Caco-2 (cell line): Measurements from ENCODE around the gene FOXP1. TPM values are rescaled to one million over a fixed set of nuclear protein-coding genes. Genes with fewer than 3 reads are reported as not detected.

Experiments used
- BruUV-seq: library from RNA; stranded (reverse); fragments of 400-500 nt; replicated peaks from 2 replicates; lab custom pipeline; 2021; lab: Mats Ljungman, UMichigan
- CTCF ChIA-PET: fragments of 300-600 bp; sonication (Branson Sonifier 250); formaldehyde crosslinking; loops from one replicate; lab custom pipeline; 2022; ENCODE audit warnings: antibody characterized with exemption; lab: Charles Lee
- POLR2A ChIA-PET: fragments of 300-600 bp; sonication (Branson Sonifier 250); formaldehyde crosslinking; loops from one replicate; lab custom pipeline; 2022; ENCODE audit warnings: antibody characterized with exemption; lab: Charles Lee
- DNase-seq, 2 experiments: peaks; one replicate each; pipeline versions ENCODE4 v3.0.0 to v3.0.0-alpha.2; 2020 to 2022
- H3K27me3 ChIP-seq: replicated peaks from 2 replicates; pipeline ENCODE4 v1.6.0; 2011; ENCODE audit warnings: low read length; ENCODE audit not compliant: control insufficient read depth, insufficient read depth
- H3K36me3 ChIP-seq: 2 replicates; pipeline ENCODE4 v1.5.1; 2011; ENCODE audit warnings: low read length; ENCODE audit not compliant: control insufficient read depth, insufficient read depth
- H3K4me1 ChIP-seq: fragments of 250-450 bp; sonication (Bioruptor Pico); 2 replicates; pipeline ENCODE4 v1.5.1; 2020; ENCODE audit warnings: mild to moderate bottlenecking
- H3K4me3 ChIP-seq: 2 replicates; pipeline ENCODE4 v1.5.1; 2011; ENCODE audit warnings: low read depth, mild to moderate bottlenecking, control low read depth, low read length
- H3K9me3 ChIP-seq: fragments of 250-450 bp; sonication (Bioruptor Pico); 2 replicates; pipeline ENCODE4 v1.5.1; 2020; ENCODE audit warnings: mild to moderate bottlenecking, moderate library complexity
- H3K27ac Mint-ChIP-seq: one replicate; pipeline ENCODE4 v1.8.0; 2022; ENCODE audit warnings: mixed read lengths; ENCODE audit not compliant: unreplicated experiment
- H3K27me3 Mint-ChIP-seq: one replicate; pipeline ENCODE4 v1.8.0; 2022; ENCODE audit warnings: mixed read lengths; ENCODE audit not compliant: insufficient read depth, unreplicated experiment
- H3K36me3 Mint-ChIP-seq: one replicate; pipeline ENCODE4 v1.8.0; 2022; ENCODE audit warnings: mild to moderate bottlenecking, mixed read lengths; ENCODE audit not compliant: insufficient read depth, unreplicated experiment
- H3K4me1 Mint-ChIP-seq: one replicate; pipeline ENCODE4 v1.8.0; 2022; ENCODE audit warnings: low read depth, mixed read lengths; ENCODE audit not compliant: unreplicated experiment
- H3K4me3 Mint-ChIP-seq: one replicate; pipeline ENCODE4 v1.8.0; 2022; ENCODE audit warnings: mild to moderate bottlenecking, moderate library complexity, mixed read lengths; ENCODE audit not compliant: unreplicated experiment
- H3K9me3 Mint-ChIP-seq: one replicate; pipeline ENCODE4 v1.8.0; 2022; ENCODE audit warnings: mixed read lengths; ENCODE audit not compliant: unreplicated experiment
- intact Hi-C: fragments of 100-400 bp; cut with micrococcal nuclease; formaldehyde crosslinking; loops from one replicate; pipeline ENCODE4 v1.10.0; 2022; ENCODE audit not compliant: unreplicated experiment
- total RNA-seq: library from RNA; stranded (reverse); gene quantifications from 2 replicates; pipeline ENCODE4 v1.2.3, GENCODE V29; 2022
- TF ChIP-seq, protein P1 (sequence below), 2 experiments: fragments of 200-600 bp in 1 of 2; IDR thresholded peaks; 1 replicate in 1 of 2; 2 replicates in 1 of 2; pipeline versions ENCODE4 v1.5.1 to v1.8.0; 2011 to 2022; ENCODE audit warnings: antibody characterized with exemption in 1 of 2, control low read depth in 1 of 2, inconsistent platforms in 1 of 2, low read depth in 1 of 2, low read length in 1 of 2, mild to moderate bottlenecking in 1 of 2, moderate library complexity in 1 of 2; ENCODE audit not compliant: insufficient read depth in 1 of 2, severe bottlenecking in 1 of 2, unreplicated experiment in 1 of 2

Gene FOXP1
- total RNA-seq, 1 experiment from 2014 or later = 131 TPM

DNA sequence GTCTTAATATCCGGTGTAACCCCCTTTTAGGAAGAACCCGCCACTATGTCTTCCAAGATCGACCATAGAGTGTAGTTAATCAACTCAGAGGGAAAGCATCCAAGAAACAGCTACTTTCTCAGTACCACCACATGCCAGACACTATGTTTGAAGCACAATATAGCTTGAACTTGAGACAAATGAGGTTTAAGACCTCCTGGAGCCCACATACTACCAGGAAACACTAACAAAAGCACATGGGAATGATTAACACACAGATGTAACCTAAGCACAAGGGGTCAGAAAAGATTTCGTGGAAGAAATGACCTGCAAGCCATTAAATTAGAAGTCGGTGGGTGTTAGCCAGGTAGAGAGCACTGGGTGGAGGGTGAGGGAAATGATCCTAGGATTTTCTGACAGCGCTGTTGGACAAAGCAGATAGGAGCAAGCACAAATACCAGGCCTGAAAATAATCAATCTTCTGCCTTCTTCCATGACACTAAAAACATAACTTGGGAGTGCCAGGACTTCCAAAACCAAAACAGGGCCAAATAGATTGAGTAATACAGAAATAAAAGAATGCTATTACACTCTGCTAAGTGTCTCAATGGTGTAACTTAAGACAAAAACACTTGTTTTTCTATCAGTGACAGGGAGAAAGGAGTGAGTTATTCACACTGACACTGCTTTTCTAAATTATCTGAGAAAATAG is 213.7 kb downstream of the FOXP1 start:
- ChIA-PET CTCF (no interaction called here), POLR2A (interaction anchor here (0.6 kb wide), 1 partner anchor 377 kb away, joined by 4 read pairs; no protein-coding TSS in a partner anchor)
- no peaks in the 10 kb centered on the region for H3K9me3 ChIP-seq
- TF ChIP-seq, protein P1, sequence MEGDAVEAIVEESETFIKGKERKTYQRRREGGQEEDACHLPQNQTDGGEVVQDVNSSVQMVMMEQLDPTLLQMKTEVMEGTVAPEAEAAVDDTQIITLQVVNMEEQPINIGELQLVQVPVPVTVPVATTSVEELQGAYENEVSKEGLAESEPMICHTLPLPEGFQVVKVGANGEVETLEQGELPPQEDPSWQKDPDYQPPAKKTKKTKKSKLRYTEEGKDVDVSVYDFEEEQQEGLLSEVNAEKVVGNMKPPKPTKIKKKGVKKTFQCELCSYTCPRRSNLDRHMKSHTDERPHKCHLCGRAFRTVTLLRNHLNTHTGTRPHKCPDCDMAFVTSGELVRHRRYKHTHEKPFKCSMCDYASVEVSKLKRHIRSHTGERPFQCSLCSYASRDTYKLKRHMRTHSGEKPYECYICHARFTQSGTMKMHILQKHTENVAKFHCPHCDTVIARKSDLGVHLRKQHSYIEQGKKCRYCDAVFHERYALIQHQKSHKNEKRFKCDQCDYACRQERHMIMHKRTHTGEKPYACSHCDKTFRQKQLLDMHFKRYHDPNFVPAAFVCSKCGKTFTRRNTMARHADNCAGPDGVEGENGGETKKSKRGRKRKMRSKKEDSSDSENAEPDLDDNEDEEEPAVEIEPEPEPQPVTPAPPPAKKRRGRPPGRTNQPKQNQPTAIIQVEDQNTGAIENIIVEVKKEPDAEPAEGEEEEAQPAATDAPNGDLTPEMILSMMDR (IDR thresholded peaks at IDR 0.05; ENCODE audit: insufficient read depth in 1 of 2, low read depth in 1 of 2, low read length in 1 of 2, severe bottlenecking in 1 of 2, unreplicated experiment in 1 of 2) = no peak
- peaks cover 12% of the 10 kb centered on the region for H3K4me1 ChIP-seq
- no peak overlapping the region for H3K4me3 Mint-ChIP-seq
- no peaks in the 10 kb centered on the region for H3K9me3 Mint-ChIP-seq
- intact Hi-C loops = no loop called here
- no peaks in the 10 kb centered on the region for H3K36me3 ChIP-seq
- H3K27me3 ChIP-seq = no peaks in the 10 kb centered on the region
- H3K27ac Mint-ChIP-seq = no peak overlapping the region
- H3K27me3 Mint-ChIP-seq = no peaks in the 10 kb centered on the region
- BruUV-seq = no TSS peak
- DNase-seq = no peak
- peaks cover 18% of the 10 kb centered on the region for H3K4me1 Mint-ChIP-seq
- H3K4me3 ChIP-seq = no peak overlapping the region
- peaks cover 5% of the 10 kb centered on the region for H3K36me3 Mint-ChIP-seq

DNA sequence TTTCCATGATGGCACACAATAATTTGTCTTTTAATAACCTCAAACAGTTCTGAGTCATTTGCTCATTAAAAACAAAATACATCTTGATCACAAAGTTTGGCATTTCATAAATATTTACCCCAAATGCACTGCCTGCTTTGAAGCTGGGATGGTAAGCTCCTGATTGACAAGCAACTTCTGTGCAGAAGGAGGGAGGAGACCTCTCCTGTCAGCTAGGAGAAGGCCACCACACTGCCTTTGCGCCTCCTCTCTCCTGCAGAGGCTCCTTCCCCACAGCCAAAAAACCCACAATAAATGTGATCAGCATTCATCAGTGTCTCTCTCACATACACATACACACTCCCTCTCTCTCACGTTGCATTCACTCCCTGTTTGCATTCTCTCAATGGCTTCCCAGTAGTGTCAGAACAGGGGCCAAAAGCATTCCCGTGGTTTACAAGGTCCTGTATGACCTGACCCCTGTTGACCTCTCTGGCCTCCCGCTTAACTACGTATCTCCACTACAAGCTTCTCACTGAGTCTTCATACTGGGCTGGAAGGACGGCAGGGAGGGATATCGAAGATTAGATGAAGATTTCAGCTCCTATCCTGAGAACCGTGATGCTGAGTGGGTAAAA is 216.4 kb downstream of the FOXP1 start:
- H3K4me1 ChIP-seq = peaks cover under 1% of the 10 kb centered on the region
- TF ChIP-seq, protein P1 (IDR thresholded peaks at IDR 0.05; ENCODE audit: insufficient read depth in 1 of 2, low read depth in 1 of 2, low read length in 1 of 2, severe bottlenecking in 1 of 2, unreplicated experiment in 1 of 2) = no peak
- H3K36me3 ChIP-seq = no peaks in the 10 kb centered on the region
- POLR2A ChIA-PET = no interaction called here
- no TSS peak for BruUV-seq
- Mint-ChIP-seq H3K9me3 (no peaks in the 10 kb centered on the region), H3K4me1 (peaks cover 9% of the 10 kb centered on the region), H3K36me3 (peaks cover 5% of the 10 kb centered on the region), H3K27me3 (no peaks in the 10 kb centered on the region), H3K27ac (no peak overlapping the region), H3K4me3 (no peak overlapping the region)
- intact Hi-C loops = no loop called here
- no peak for DNase-seq
- no peaks in the 10 kb centered on the region for H3K9me3 ChIP-seq
- H3K4me3 ChIP-seq = no peak overlapping the region
- H3K27me3 ChIP-seq = no peaks in the 10 kb centered on the region
- CTCF ChIA-PET = no interaction called here

- CTCF ChIA-PET = no interaction called here
- POLR2A ChIA-PET = no interaction called here
Measured at GRCh38 chr3:71361334-71361890, 222.1 kb downstream of the FOXP1 start.

More at GRCh38 chr3:71361334-71361890, 222.1 kb downstream of the FOXP1 start:
- no TSS peak for BruUV-seq
- Mint-ChIP-seq H3K27ac (no peak overlapping the region), H3K4me3 (no peak overlapping the region), H3K9me3 (no peaks in the 10 kb centered on the region), H3K36me3 (no peaks in the 10 kb centered on the region), H3K27me3 (no peaks in the 10 kb centered on the region), H3K4me1 (no peaks in the 10 kb centered on the region)
- intact Hi-C loops = no loop called here
- DNase-seq = no peak
- H3K9me3 ChIP-seq = no peaks in the 10 kb centered on the region
- no peaks in the 10 kb centered on the region for H3K27me3 ChIP-seq
- H3K4me3 ChIP-seq = no peak overlapping the region
- H3K36me3 ChIP-seq = no peaks in the 10 kb centered on the region
- TF ChIP-seq, protein P1 (IDR thresholded peaks at IDR 0.05; ENCODE audit: insufficient read depth in 1 of 2, low read depth in 1 of 2, low read length in 1 of 2, severe bottlenecking in 1 of 2, unreplicated experiment in 1 of 2) = no peak
- no peaks in the 10 kb centered on the region for H3K4me1 ChIP-seq
